Measurements from ENCODE around the gene ZMYM4. TPM values are rescaled to one million over a fixed set of nuclear protein-coding genes. Genes with fewer than 3 reads are reported as not detected.

ZMYM4 gene
- polyA plus RNA-seq, 5 donors, result 47.9 to 85.9 (median 67.9) TPM

- DNase-seq, result no peak
Measured at GRCh38 chr1:35398739-35399138, 130.2 kb downstream of the ZMYM4 start.

GRCh38 chr1:35401049-35401448, 132.5 kb downstream of the ZMYM4 start:
- no peak for DNase-seq

GRCh38 chr1:35406103-35406502, 137.6 kb downstream of the ZMYM4 start:
- no peak for DNase-seq

DNA sequence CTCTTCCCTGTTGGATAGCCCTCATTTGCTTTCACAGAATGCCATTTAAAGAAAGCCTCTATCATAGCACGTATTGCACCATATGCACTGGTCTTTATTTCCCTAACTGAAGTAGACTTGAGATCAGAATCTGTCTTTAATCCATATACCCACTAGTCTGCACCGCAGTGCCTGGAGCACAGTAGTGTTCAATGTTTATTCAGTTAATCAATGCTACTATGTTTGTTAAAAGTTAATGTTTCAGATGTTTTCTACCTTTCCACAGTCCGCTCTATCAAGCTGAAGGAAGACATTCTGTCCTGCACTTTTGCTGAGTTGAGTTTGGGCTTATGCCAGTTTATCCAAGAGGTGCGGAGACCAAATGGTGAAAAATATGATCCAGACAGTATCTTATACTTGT, 139.2 kb downstream of the ZMYM4 start:
- DNase-seq, result no peak

DNA sequence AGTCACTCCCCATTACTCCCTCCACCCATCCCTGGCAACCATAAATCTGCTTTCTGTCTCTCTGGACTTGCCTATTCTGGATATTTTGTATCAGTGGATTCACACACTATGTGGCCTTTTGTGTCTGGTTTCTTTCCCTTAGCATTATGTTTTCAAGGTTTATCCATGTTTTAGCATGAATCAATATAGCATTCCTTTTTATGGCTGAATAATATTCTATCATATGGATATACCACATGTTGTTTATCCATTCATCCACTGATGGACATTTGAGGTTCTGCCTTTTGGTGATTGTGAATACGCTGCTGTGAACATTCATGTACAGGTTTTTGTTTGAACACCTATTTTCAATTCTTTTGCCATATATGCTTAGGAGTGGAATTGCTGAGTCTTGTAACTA, 140.4 kb downstream of the ZMYM4 start:
- DNase-seq, result no peak

- no peak for DNase-seq
Measured at GRCh38 chr1:35426097-35426586, 157.6 kb downstream of the ZMYM4 start.

- DNase-seq, result no peak
Measured at GRCh38 chr1:35428360-35428759, 159.9 kb downstream of the ZMYM4 start.

GRCh38 chr1:35430762-35431161, 162.3 kb downstream of the ZMYM4 start:
- no peak for DNase-seq

DNA sequence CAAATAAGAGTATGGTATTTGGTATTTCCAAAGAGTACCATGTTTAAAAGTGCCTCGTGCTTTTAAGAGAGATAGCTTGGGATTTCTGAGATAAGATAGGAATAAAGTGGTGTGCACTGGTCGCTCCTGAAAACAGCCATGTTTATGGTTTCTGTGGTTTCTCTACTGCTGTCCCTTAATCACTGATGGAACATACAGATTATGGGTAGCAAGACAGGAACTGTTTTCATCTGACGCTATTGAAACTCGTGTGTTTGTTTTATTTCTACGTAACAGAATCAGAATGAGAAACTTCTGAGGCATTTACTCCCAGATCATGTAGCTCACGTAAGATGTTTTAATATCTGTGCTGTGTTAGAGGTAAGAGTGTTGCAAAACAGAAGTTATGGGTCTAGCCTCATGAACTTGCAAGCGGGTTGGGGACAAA, 162.7 kb downstream of the ZMYM4 start:
- DNase-seq, result no peak

DNA sequence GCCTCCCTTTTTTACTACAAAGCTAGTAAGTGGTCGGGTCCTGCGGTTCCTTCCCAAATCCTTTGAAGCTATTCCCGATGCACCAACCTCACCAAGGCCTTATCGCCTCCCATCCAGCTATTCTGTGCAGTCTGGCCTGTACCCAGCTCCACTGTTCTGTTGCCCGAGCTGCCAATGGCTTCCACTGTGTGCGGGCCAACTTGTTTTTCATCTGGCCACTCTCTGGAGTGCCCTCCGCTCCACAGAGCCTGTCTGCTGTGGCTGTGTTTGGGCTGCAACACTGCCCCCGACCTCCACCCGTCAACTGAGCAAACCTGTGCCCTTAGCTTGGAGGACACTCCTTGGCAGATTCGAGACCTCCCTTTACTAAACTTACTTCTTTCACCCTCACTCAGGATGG, 163.7 kb downstream of the ZMYM4 start:
- DNase-seq, result no peak

- DNase-seq, result no peak
Measured at GRCh38 chr1:35433714-35434113, 165.2 kb downstream of the ZMYM4 start.

- DNase-seq, result no peak
Measured at GRCh38 chr1:35434703-35435102, 166.2 kb downstream of the ZMYM4 start.

DNA sequence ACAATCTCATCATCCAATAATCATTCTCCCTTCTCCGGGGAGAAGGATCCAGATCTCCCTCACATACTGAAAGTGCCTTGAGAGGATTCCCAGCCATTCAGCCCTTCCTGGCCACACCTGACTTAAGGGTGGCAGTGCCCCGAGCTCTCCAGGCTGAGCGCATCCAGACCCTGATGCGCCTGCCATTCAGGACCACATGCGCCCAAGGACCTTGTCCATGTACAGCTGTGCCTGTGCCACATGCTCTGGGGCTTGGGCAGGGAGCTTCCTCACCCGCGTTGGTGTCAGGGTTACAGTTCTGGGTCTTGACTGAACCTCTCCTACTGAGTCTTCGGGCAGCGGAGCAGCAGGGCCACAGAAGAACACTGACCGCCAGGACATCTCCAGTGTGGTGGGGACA, 167.6 kb downstream of the ZMYM4 start:
- no peak for DNase-seq

DNA sequence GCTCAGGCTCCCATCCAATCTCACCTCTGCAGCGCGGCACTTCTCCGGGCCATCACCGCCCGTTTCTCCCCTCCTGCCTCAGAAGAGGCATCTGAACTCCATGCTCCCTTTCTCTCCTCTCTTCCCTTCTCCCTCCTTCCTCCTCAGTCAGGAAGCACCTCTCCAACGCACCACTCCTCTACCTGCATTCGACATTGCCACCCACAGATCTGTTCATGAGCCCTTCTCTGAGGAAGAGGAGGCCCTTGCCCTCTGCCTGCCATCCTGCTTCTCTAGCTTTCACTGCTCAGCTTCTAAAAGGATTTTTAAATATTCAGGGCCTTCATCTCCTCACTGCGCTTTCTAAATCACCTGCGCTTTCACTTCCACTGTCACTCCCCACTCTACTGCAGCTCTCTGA, 168.7 kb downstream of the ZMYM4 start:
- DNase-seq, result no peak

GRCh38 chr1:35439626-35440025, 171.1 kb downstream of the ZMYM4 start:
- DNase-seq, result no peak

DNA sequence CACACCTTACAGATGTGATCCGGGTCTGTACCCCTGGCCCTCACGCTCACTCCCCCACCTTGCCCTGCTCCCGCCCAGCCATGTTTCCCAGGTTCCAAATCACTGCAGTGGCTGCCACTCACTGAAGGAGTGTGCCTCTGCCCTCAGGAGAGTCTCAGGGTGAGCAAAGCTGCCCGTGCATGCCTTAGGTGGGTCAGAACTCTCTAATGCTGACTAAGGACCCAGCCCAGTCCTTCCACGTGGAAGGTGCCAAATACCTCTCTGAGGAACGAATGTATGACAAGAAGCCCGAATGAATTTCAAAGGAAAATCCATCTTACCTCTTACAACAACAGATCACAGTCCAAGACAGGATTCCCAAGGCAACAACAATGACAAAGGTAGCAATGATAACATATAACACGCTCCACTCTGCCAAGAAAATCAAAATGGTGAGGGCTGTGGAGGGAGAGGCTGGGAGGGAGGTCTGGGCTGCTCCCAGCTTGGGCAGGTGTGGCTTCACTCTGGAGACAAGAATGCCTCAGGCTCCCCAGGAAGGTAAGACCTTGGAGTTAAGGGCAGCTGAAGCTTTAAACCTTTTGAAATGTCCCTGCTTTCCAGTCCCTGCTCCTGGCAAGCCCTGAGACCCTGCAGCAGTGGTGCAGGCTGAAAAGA, 173.5 kb downstream of the ZMYM4 start:
- no peak for DNase-seq

GRCh38 chr1:35442734-35443133, 174.2 kb downstream of the ZMYM4 start:
- no peak for DNase-seq

DNA sequence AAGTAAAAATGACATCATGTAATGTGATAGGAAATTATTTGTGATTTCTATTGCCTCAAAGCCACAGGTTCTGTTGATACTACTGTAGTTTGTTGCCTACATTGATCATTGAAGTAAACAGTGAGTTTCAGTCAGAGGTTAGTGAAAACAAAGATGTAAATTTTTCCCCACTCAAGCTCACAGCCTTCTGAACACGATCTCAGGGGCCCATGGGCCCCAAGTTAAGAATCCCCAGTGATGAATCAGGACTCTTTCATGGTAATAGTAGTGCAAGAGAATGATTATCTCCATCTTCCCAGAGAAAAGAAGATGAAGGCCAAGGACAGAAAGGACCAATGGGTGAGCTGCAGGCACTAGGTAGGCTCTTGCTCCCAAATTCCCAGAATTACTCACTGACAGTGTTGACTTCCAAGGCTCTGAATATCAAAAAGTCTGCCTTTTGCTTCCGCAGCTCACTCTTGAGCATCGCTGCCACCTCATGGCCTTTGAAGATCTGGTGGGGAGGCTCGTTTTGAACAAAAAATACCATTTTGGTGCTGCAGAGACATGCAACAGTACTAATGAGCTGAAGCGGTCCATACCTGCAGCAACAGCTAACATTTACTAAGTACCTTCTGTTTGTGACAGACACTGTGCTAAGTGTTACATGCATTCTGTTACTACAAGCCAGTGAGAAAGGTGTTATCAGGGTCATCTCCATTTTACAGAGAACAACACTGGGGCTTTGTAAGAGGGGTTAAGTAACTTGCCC, 175.4 kb downstream of the ZMYM4 start:
- DNase-seq, result no peak

- no peak for DNase-seq
Measured at GRCh38 chr1:35444519-35444774, 175.9 kb downstream of the ZMYM4 start.

GRCh38 chr1:35447278-35447677, 178.8 kb downstream of the ZMYM4 start:
- no peak for DNase-seq

DNA sequence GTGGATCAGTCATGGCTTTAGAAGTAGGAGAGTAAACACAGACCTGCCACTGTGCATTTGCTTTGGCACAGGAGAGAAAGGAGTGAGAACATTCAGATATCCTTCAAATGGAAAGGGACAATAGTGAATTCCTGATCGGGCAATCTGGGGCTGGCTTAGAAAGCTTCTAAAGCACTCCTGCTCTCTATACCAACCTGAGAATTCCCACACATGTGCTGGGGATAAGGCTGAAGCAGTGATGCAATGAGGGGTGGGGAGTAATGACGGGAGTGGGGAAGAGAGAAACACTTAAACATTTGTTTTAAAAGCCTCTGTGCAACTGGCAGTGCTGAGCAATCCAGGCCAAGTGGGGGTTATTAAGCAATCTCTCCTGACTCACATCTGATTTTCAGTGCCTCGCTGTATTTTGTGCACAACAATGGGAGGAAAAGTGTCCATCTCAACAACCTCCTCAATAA, 179.9 kb downstream of the ZMYM4 start:
- no peak for DNase-seq

- no peak for DNase-seq
Measured at GRCh38 chr1:35449334-35450008, 181.0 kb downstream of the ZMYM4 start.

DNA sequence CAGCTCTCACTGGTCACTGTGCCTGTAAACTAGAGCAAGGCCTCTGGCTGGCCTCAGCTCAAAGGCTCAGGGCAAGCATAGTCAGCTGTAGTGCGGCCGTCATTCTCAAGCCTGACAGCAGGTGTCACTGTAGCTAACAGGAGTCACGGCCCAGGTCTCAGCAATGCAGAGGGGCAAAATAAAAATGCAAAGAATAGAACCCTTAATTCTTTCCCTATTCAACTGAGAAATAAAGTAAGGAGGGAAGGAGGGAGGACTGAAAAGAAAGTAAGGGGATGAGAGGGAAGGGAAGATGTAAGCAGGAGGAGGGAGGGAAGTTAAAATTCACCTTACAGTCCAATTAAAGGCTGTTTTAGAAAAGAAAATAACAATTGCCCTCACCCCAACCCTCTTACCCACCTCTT, 182.6 kb downstream of the ZMYM4 start:
- peak; percentile 54 to 70 for DNase-seq
